Stimulated activated CD8-positive, alpha-beta memory T cell treated with anti-CD3 and anti-CD28 coated beads, Interleukin-2, amount 100 ng/mL, for 48 hours (primary cell): ENCODE results near the gene C1orf159.
A peak's percentile ranks its signal among the peaks of the same experiment; 100 is the strongest.
"Not testable (repeated sequence)": the region's sequence is repeated elsewhere in the genome, so short reads cannot be mapped to it uniquely, and the experiment has no call there.

Experiments used
- DNase-seq, 2 donors: peaks; one replicate each; pipeline ENCODE4 v3.0.0-alpha.2; 2020; ENCODE audit warnings: low read depth in 2 of 2

The C1orf159 gene

DNA sequence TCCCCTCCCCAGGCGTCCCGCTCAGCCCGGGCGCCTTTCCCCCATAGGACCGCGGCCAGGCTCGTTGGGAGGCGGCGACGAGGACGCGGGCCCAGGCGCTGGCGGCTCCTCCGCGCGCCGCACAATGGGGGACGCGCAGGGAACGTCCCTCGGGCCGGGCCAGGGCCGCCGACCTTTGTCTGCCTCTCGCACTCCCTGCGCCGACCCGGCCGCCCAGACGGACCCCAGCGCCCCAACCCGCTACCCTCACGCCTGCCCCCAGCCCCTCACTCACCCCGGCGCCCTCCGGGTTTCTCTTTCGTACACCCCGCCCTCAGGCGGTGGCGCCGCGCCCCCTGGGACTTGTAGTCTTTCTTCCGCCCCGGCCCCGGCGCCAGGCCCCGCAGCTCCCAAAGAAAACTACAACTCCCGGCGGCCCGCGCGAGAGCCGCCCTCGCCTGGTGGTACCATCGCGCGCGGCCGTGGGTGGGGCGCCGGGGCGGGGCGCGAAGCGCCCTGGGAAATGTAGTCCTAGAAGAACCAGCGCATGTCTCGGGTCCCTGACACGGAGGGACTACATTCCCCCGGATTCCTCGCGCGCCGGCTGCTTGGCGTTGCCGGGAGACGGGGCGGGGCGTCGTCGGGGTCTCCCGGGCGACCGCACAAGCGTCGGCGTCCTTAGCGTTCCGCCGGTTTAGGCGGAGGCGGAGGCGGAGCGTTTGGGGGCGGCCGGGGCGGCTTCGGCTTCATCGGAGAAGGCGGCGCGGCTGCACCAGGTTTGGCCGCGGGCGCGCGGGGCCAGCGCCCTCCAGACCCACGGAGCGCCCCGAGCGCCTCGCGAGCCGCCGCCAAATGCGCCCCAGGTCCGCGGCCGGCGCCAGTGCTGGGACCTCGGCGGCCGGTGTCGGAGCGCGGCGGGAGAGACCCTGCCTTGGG is at the start of gene C1orf159:
Gene C1orf159 (minus strand): TSS at position 304 of the 915 bp plus-strand sequence. CDS start 24,546 bp downstream, outside the sequence.
- peak; percentile 98 to 99 for DNase-seq

DNA sequence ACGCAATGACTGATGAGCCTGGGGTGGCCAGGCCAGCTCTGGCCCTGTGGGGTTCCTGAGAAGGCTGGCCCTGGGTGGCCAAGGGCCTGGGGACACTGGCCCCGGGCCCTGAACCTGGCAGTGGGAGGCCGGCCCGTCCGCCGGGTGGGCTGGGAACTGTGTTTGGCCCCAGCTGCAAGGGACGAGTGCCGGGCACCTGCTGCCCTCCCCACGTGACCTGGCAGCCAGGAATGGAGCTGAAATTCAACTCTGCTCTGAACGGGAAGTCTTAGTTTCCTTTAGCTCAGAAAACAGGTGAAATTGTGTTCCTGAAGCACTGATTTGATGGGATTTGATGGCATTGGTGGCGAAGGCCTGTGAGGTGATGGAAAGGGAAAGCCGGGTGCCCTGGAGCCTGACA is 49.6 kb upstream of the C1orf159 start:
- DNase-seq, result no peak

DNA sequence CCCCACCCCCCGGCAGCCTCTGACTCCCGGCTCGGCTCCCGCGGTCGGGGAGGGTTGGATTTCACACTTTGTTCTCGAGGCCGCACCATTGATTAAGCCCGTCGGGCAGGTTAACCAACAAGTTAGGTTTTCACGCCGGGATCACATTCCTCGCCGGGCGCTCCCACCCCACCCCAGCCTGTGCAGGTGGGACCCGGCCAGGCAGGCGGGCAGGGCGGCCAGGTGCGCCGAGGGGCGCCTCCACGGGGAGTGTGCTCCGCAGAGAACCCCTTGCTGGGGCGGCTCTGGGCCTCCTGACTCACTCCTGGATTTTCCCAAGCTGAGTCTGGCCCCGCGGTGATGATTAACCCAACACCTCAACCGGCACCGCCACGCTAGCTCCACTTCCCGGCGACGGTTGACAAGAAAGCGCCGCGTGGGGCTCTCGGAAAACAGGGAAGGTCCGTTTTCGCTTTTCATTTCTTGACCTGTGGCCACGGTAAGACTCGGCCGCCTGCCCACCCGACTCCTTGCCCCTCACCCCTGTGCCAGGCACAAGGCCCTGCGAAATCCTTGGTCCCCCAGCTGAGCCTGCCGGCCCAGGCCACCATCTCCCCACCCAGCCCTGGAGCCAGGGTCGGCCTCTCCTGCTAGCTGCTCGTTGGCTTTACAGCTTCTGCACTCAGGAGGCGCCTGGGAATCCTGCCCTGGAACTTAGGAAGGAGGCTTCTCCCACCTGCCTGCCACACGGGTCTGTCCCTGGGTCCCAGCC is 49.0 kb upstream of the C1orf159 start:
- DNase-seq, result no peak

DNA sequence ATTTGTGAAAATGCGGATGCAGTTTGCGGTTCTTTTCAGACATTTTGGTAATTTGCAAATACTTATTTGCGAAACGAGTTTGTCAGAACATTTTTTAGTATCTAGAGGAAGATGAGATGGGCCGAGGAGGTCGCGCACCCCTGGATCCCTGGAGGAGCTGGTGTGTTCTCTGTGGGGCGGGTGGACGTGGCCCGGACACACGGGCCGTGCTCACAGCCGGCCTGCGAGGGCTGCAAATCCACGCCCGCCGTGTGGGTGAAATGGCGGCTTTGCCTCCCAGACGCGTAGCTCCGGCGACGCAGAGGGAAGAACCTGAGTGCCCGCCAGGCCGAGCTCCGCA is 48.4 kb upstream of the C1orf159 start:
- DNase-seq, result no peak

DNA sequence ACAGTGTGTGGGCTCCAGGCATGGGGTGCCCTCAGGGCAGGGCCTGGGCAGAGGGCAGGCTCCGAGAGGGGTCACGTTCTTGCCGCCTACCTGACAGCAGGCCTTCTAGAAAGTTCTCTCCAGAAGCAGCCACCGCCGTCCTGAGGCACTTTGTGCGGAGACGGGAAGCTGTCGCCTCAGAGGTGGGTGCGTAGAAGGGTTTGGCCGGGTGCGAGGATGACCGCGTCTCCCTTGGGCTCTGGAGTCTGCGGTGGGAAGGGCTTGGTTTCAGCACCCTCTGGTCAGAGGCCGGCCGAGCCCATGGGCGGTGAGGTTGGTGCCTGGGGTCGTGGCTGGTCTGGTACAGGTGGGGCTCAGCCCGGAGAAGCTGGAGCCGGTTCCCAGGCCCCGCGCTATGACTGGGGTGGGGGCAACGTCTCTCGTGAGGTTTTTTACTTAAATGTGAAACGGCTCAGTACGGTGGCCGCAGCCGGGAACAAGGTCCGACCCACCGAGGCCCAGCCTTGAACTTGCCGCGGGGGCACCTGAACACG is 47.7 kb upstream of the C1orf159 start:
- DNase-seq, result no peak

DNA sequence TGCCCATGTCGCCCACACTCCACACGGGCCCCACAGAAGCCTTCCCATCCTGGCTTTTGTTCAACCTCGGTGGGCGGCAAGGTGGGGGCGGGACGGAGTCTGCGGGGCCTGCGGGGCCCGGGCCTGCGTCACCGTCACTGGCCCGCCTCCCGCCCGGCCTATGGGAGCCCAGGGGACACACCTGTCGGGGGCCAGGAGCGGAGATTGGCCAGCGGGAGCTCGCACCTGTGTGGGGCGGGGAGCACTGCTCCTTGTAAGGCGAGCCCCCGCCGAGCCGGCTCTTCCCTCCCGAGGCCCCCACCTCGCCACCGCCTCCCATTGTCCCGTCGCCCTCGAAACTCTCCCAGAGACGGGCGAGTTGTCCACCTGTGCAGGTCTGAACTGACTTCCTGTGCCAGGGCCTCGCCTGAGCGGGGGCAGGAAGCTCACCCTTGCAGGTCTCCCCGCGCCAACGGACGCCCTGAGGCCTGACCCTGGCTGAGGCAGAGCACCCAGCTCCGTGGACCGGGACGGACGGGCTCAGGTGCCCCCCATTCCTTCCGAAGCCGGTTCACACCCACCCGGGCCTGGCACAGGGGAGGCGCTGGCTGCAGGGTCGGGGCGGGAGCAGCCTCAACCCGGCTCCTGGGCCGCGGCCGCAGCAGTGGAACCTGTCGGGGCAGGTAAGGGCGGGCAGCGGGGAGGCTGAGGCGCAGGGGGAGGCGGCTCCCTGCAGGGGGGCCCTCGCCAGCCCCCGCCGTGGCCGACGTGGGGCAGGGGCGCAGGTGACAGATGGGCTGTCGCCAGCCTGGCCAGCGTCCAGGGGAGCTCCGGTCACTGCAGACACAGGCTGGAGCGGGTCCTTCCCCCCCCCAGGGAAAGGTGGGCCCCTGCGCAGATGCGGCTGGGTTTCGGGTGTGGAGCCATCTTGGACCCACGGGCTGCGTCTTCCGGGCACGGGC is 47.0 kb upstream of the C1orf159 start:
- no peak for DNase-seq

DNA sequence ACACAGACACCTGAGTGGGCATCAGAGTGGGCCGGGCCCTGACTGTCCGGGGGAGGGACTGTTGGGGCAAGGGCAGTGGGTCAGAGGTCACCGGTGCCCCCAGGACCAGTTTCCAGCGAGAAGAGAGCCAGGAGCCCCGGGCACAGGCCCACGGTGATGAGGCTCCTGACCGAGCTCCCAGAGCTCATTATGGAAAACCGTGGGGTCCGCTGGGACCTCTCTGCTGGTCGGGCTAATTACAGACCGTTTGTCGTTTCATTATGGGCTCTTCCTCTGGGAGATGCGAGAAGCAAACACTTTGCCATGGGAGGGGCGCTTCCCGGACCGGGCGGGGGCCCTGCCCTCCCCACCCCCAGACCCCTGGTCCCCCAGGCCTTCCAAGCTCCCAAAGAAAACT is 45.8 kb upstream of the C1orf159 start:
- no peak for DNase-seq

DNA sequence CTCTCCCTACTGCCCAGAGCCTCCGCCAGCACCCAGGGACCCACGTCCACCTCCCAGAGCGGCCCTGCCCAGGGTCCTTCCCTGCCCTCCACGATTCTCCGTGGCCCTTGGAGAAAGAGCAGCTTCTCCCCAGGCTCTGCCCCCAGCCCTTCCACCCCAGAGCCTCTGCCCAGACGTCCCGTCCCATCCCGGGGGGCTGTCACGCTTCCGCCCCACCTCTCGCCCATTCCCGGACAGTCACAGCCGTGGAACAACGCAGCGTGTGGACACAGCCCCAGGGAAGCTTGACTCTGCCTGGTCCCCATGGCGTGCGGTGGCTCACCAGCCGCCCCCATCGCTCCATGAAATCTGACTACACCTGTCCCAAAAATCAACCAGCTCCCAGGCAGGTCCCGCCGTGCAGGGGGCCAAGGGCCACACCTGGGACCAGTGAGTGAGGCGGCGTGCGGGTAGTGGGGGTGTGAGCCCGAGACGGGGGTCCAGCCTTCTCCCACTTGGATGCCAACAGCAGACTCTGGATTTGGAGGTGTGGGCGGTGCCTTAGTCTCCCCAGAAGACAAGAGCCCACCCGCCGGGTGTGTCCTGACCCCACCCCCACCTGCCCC is 45.3 kb upstream of the C1orf159 start:
- no peak for DNase-seq

DNA sequence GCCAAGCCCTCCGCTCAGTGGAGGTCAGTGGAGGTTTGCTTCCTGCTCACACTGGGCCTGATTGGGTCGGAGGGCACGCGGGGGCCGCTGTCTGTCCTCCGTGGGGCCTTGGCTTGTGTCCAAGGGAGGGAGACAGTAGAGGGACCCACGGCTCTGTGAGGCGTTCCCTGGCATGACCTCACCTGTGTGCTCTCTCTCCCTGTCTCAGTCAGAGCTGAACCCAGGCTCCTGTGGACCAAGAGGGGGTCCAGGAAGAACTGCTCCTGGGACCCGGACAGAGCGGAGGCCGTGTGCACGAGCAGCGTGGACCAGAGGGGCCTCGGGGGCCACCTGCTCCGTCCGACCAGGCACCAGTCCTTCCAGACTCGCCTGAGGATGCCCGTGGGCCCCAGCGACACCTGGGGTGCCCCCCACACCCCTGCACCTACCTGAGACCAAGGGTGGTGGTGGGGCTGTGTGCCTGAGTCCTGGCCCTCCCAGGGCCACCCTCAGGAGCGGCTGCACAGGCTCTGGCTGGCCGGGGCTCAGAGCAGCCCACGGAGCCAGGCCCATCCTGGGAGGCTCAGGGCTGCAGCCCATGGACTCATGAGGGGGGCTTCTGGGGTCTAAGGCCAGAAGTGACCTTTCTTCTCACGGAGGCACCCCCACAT is 44.5 kb upstream of the C1orf159 start:
- DNase-seq, result no peak

DNA sequence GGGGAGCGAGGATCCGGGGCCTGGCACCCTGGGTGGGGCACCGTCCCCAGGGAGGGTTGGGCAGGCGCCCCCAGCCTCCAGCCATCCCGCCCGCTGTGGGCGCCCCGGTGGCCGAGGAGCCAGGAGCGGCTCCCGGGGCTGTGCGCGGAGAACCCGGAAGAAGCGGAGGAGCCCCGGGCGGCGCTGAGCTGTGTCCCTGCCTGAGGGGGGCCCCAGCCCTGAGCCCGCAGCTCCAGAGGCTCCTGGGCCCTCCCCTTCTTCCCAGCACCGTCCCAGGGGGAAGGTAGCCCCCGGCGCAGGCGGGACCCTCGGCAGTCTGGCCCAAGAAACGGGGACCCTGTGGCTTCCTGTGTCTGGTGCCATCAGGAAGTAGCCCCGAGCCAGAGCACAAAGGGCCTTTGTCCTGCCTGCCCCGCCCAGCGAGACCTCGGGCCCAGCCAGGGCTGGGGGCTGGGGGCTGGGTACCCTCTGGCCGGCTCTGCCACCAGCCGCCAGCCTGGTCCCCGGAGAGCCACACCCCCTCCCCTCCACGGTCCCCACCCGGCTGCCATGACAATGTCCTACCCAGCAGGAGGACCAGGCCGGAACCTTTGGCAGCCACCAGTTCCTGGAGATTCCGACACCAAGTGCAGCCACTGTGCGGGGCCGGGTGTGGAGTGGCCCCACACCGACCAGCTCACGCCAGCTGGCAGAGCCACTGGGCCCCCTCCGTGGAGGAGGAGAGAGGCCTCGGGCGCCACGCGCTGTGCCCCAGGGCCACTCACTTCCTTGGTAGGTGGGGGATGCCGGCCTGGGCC is 42.2 kb upstream of the C1orf159 start:
- no peak for DNase-seq

DNA sequence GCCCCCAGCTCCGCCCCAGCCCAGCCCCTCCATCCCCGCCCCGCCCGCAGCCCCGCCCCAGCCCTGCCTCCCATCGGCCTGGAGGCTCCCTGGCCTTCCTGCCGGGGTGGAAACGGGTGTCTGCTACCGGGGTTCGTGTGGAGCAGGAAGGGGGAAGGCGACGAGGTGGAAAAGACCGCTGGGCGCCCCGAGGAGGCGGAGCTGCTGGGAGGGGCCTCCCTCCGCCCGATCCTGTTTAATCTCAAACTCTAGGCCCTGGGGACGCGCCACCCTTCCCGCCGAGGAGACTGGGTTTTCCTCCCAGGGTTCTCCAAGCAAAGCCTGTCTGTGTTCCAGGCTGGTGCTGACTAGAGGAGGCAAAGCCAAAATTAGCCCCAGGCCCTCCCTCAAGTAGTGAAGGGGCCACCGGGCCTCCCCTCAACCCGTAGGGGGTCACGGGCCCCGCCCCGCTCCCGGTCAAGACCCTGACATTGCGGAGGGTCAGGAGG is 41.6 kb upstream of the C1orf159 start:
- peak; percentile 53 to 55 for DNase-seq

DNA sequence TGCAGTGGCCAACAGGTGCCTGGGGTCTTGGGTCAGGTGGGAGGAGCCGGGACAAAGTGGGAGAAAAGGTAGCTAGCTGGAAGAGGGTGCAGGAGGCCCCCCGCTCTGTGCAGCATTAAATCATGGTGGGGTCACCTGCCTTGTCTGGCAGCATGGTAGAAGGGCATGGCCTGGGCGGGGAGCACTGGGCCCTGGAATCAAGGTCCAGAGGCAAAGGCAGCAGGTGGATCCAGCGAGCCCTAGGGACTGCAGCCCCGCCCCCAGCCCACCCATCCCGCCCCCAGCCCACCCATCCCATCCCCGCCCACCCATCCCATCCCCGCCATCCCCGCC is 41.1 kb upstream of the C1orf159 start:
- DNase-seq, result no peak

DNA sequence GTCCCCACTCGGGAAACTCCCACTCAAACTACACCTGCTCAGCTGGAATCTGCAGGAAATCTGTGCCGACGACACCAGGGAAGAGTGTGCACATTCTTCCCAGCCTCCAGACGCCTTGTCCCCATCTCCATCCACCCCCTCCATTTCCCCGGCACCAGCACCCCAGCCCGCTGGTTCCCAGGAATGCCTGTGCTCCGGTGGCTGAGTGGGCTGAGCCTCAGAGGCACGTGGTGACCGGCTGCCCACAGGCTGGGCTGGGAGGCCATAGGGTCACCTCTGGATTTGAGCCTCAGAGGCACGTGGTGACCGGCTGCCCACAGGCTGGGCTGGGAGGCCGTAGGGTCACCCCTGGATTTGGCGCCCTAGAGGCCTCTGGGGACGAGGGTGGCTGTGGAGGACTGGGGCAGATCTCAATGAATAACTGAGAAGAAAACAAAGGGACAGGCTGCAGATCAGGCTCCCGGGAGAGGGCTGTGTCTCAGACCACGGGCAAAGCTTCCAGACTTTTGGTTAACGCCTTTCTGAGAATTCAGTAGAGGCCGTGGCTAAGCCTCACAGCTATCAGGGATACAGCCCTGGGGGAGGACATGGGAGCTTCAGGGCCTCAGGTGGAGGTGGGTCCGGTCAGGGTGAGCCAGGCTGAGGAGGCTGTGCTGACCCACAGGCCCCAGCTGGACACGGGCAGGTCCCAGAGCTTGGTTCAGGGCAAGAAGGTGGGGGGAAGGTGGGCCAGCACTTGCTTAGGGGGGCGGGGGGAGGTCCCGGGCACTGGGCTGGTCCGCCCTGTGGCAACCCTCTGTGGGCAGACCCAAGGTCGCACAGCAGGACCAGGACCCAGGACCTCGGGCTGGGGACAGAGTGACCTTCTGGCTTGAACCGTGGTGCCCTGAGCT is 40.5 kb upstream of the C1orf159 start:
- no peak for DNase-seq

DNA sequence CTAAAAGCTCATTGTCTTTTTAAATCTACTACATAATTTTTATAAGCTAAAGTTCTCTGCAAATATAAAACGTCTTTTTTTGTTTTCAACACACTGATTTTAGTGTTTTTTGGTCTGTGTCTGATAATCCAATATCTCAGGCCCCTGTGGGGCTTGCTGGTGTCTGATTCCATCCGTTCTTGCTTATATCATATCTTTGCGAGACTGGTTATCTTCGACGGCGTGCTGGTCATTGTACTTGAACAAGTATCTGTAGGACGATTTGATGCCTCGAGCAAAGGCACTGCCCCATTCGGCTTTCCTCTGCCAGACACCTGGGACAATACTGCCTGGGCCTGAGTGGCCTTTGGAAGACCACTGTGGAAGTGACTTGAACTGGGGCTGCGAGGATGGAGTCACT is 39.4 kb upstream of the C1orf159 start:
- DNase-seq, result no peak

DNA sequence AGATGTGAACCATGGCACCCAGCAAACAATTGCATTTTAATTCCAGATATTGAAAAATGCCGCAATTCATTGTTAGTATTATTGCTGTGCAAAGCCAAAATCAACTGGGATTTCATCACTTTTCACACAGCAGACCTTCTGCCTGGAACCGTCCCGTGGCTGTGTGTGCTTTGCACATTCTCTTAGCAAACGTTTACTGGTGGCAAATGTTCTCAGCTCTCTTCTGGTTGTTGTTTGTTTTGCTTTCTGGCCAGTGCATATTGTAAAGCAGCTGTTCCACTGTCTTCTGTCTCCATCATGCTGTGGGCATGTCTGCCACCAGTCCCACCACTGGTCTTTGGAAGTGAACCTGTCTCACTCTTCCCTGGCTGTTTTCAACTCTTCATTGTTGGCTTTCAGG is 38.0 kb upstream of the C1orf159 start:
- DNase-seq, result no peak

DNA sequence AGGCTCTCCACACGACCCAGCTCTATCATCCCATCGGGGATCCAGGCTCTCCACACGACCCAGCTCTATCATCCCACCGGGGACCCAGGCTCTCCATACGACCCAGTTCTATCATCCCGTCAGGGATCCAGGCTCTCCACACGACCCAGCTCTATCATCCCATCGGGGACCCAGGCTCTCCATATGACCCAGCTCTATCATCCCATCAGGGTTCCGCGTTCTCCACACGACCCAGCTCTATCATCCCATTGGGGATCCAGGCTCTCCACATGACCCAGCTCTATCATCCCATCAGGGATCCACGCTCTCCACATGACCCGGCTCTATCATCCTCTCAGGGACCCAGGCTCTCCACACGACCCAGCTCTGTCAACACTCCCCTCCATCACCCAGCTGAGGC is 37.3 kb upstream of the C1orf159 start:
- not testable (repeated sequence) for DNase-seq

DNA sequence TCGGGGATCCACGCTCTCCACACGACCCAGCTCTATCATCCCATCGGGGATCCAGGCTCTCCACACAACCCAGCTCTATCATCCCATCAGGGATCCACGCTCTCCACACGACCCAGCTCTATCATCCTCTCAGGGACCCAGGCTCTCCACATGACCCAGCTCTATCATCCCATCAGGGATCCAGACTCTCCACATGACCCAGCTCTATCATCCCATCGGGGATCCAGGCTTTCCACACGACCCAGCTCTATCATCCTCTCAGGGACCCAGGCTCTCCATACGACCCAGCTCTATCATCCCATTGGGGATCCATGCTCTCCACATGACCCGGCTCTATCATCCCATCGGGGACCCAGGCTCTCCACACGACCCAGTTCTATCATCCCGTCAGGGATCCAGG is 36.5 kb upstream of the C1orf159 start:
- DNase-seq, result not testable (repeated sequence)

DNA sequence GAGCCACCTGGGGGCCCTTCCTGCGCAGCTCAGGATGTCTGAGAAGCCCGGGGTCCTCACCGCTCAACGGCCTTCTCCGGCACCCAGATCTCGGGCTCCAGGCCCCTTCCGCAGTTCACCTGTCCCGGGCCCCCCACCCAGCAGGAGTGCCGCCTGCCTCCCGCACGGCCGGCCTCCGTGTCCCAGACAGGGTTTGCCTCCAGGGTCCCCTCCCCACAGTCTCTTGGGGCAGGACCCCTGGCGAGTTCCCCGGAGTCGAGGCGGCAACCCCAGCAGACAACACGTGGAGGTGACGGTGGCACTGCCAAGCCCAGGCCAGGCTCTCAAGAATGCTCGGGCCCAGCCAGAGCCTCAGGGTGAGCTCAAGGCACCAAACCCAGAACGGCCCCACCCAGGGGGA is 35.4 kb upstream of the C1orf159 start:
- DNase-seq, result no peak

DNA sequence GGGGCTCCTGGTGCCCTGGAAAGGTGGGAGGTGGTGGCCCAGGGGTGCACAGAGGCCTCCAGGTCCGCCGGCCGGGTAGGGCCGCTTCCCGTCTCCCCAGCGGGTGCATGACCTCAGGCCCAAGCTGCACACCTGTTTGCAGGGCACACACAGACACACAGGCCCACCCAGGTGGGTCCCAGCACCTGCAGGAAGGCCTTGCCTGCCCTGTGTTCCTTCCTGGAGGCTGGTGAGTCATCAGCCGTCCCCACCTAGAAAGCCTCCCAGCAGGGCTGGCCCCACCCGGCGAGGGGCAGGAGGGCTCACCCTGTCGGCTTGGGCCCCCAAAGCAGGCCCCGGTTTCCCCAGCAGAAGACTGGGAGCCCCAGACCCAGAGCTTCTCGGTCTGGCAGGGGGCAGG is 34.2 kb upstream of the C1orf159 start:
- DNase-seq, result no peak
